Measurements from ENCODE around the gene PDCD4. TPM values are rescaled to one million over a fixed set of nuclear protein-coding genes. Genes with fewer than 3 reads are reported as not detected.

The PDCD4 gene
- total RNA-seq, 1 experiment from 2014 or later, result 133 TPM

- no peak for TF ChIP-seq CTCF (IDR thresholded peaks at IDR 0.05; ENCODE audit: unreplicated experiment)
- no peak overlapping the region for H3K4me3 Mint-ChIP-seq (ENCODE audit: unreplicated experiment)
These were observed 43.9 kb upstream of the PDCD4 start for GRCh38 chr10:110827875-110828274.

GRCh38 chr10:110828525-110828924 lies 43.2 kb upstream of the PDCD4 start:
- H3K4me3 Mint-ChIP-seq (ENCODE audit: unreplicated experiment), result no peak overlapping the region
- no peaks in the 10 kb centered on the region for H3K36me3 Mint-ChIP-seq (ENCODE audit: insufficient read depth, unreplicated experiment)
- no peak overlapping the region for H3K27ac Mint-ChIP-seq (ENCODE audit: low read depth, unreplicated experiment)
- ChIA-PET POLR2A (interaction anchor here (0.6 to 1.2 kb wide), 3 partner anchors 22 to 430 kb away, joined by 3 to 5 read pairs (median 4); no protein-coding TSS in a partner anchor), CTCF (interaction anchor here (0.7 to 1.2 kb wide), 4 partner anchors 24 to 156 kb away, joined by 3 to 4 read pairs (median 3); no protein-coding TSS in a partner anchor)
- no peak for TF ChIP-seq CTCF (IDR thresholded peaks at IDR 0.05; ENCODE audit: unreplicated experiment)
- H3K9me3 Mint-ChIP-seq (ENCODE audit: unreplicated experiment), result no peaks in the 10 kb centered on the region
- DNase-seq (ENCODE audit: unreplicated experiment), result no peak
- intact Hi-C loops (cut with micrococcal nuclease), result no loop called here
- peaks cover 10% of the 10 kb centered on the region for H3K4me1 Mint-ChIP-seq (ENCODE audit: insufficient read depth, unreplicated experiment)
- BruUV-seq (replicated peaks), result no TSS peak
- no peaks in the 10 kb centered on the region for H3K27me3 Mint-ChIP-seq (ENCODE audit: insufficient read depth, unreplicated experiment)

More at GRCh38 chr10:110827875-110828274, 43.9 kb upstream of the PDCD4 start:
- no peaks in the 10 kb centered on the region for H3K27me3 Mint-ChIP-seq (ENCODE audit: insufficient read depth, unreplicated experiment)
- intact Hi-C loops (cut with micrococcal nuclease), result no loop called here
- no peaks in the 10 kb centered on the region for H3K36me3 Mint-ChIP-seq (ENCODE audit: insufficient read depth, unreplicated experiment)
- no peak for DNase-seq (ENCODE audit: unreplicated experiment)
- no peaks in the 10 kb centered on the region for H3K9me3 Mint-ChIP-seq (ENCODE audit: unreplicated experiment)
- H3K4me1 Mint-ChIP-seq (ENCODE audit: insufficient read depth, unreplicated experiment), result peaks cover 10% of the 10 kb centered on the region
- BruUV-seq (replicated peaks), result no TSS peak
- CTCF ChIA-PET, result interaction anchor here (0.7 to 1.2 kb wide), 4 partner anchors 8 to 156 kb away, joined by 3 to 4 read pairs (median 3); no protein-coding TSS in a partner anchor
- POLR2A ChIA-PET, result interaction anchor here (0.6 to 1.2 kb wide), 6 partner anchors 10 to 429 kb away, joined by 3 to 7 read pairs (median 4); no protein-coding TSS in a partner anchor
- no peak overlapping the region for H3K27ac Mint-ChIP-seq (ENCODE audit: low read depth, unreplicated experiment)

- no peak overlapping the region for H3K4me3 Mint-ChIP-seq (ENCODE audit: unreplicated experiment)
- H3K36me3 Mint-ChIP-seq (ENCODE audit: insufficient read depth, unreplicated experiment), result no peaks in the 10 kb centered on the region
These were observed 41.9 kb upstream of the PDCD4 start for GRCh38 chr10:110829721-110830410.

More at GRCh38 chr10:110829721-110830410, 41.9 kb upstream of the PDCD4 start:
- no TSS peak for BruUV-seq (replicated peaks)
- no peak overlapping the region for H3K27ac Mint-ChIP-seq (ENCODE audit: low read depth, unreplicated experiment)
- ChIA-PET CTCF (no interaction called here), POLR2A (no interaction called here)
- TF ChIP-seq CTCF (IDR thresholded peaks at IDR 0.05; ENCODE audit: unreplicated experiment), result no peak
- no peaks in the 10 kb centered on the region for H3K27me3 Mint-ChIP-seq (ENCODE audit: insufficient read depth, unreplicated experiment)
- intact Hi-C loops (cut with micrococcal nuclease), result no loop called here
- no peaks in the 10 kb centered on the region for H3K9me3 Mint-ChIP-seq (ENCODE audit: unreplicated experiment)
- DNase-seq (ENCODE audit: unreplicated experiment), result no peak
- H3K4me1 Mint-ChIP-seq (ENCODE audit: insufficient read depth, unreplicated experiment), result peaks cover 6% of the 10 kb centered on the region

Data from MCF 10A (cell line).